Brain pericyte (primary cell): ENCODE measurements around the gene THSD7A.

Experiments
- DNase-seq: peaks from one replicate; pipeline ENCODE4 v3.0.0-alpha.2; 2012; ENCODE audit warnings: low read depth, low spot score

The THSD7A gene, protein sequence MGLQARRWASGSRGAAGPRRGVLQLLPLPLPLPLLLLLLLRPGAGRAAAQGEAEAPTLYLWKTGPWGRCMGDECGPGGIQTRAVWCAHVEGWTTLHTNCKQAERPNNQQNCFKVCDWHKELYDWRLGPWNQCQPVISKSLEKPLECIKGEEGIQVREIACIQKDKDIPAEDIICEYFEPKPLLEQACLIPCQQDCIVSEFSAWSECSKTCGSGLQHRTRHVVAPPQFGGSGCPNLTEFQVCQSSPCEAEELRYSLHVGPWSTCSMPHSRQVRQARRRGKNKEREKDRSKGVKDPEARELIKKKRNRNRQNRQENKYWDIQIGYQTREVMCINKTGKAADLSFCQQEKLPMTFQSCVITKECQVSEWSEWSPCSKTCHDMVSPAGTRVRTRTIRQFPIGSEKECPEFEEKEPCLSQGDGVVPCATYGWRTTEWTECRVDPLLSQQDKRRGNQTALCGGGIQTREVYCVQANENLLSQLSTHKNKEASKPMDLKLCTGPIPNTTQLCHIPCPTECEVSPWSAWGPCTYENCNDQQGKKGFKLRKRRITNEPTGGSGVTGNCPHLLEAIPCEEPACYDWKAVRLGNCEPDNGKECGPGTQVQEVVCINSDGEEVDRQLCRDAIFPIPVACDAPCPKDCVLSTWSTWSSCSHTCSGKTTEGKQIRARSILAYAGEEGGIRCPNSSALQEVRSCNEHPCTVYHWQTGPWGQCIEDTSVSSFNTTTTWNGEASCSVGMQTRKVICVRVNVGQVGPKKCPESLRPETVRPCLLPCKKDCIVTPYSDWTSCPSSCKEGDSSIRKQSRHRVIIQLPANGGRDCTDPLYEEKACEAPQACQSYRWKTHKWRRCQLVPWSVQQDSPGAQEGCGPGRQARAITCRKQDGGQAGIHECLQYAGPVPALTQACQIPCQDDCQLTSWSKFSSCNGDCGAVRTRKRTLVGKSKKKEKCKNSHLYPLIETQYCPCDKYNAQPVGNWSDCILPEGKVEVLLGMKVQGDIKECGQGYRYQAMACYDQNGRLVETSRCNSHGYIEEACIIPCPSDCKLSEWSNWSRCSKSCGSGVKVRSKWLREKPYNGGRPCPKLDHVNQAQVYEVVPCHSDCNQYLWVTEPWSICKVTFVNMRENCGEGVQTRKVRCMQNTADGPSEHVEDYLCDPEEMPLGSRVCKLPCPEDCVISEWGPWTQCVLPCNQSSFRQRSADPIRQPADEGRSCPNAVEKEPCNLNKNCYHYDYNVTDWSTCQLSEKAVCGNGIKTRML (N-terminal part only)

DNA sequence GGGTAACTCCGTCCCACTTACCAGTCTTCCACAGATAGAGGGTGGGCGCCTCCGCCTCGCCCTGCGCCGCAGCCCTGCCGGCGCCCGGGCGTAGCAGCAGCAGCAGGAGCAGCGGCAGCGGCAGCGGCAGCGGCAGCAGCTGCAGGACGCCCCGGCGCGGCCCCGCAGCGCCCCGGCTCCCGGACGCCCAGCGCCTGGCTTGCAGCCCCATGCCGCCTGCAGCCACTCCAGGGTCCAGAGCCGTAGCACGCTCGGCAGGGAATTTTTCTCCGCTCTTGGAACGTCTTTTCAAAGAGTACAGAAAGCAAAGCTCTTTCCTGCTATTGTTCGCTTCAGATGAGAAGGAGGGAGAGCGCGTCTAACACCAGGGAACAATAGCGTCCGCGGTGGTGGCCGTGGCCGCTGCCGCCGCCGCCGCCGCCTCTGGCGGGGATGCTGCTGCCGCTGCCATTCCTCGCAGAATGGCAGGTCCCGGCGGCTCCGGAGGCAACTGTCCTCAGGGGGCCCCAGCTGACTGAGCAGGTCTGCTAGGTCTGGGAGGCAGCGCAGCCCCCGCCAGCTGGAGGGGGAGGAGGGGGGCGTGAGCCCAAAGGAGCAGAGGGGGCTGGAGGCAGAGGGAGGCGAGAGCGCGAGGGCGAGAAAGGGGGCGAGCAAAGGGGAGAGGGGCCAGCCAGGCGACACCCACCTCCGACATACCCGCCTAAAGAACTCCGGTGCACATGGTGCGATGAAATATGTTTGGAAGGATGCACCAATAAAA is at the start of gene THSD7A:
TSS of gene THSD7A (minus strand) at position 463 of the 760 bp plus-strand sequence. CDS start at position 211, 252 bp downstream.
- no peak for DNase-seq

- DNase-seq, result no peak
Observed at GRCh38 chr7:11881680-11882079, 49.7 kb upstream of the THSD7A start.

- DNase-seq, result no peak
Observed at GRCh38 chr7:11875635-11876034, 43.6 kb upstream of the THSD7A start.

- DNase-seq, result no peak
Observed at GRCh38 chr7:11865671-11866070, 33.7 kb upstream of the THSD7A start.

DNA sequence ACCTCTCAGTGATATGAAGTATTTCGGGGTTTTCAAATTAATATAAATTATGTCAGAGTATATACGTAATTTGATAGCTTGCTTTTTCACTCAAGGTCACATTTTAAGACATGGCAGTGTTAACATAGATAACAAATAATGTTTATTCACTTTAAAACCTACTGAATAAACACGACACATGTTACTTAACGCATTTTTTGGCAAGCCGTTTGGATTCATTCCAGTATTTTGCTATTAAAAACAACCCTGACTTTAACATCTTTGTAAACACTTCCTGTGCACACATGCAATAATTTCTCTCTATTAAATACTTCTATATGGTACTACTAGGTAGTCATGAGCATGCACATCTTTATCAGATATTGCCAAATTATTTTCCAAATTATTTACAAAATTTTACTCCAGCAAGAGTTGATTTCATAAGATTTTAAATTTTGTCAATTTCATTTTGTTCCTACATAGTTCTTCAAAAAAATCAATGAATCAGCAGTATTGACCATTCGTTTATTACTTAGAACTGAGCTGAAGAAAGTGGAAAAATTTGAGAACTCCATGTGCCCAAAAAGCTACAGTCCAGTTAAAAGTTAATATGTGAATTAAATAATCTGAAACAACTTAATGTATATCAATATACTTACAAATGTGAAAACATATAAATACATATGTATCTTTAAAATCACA is 26.8 kb upstream of the THSD7A start:
- DNase-seq, result no peak

- DNase-seq, result no peak
Observed at GRCh38 chr7:11858026-11858425, 26.0 kb upstream of the THSD7A start.

DNA sequence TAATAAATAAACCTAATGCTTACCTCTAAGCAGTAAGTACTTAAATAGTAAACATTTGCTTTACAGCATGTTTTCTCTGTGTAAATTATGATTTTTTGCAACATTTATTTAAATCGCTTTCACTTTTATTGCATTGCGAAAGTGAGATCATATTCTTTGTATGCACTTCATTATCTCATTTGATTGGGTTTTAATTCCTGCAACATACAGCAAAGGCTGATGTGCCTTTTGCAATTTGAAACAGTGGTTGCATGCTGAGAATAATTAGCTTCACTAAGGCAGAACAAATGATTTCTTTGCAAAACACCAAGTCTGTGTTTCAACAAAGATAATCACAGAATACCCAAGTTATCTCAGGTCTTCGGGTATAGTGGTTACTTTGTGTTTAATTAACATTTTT is 16.3 kb upstream of the THSD7A start:
- no peak for DNase-seq

- no peak for DNase-seq
Observed at GRCh38 chr7:11847336-11847735, 15.3 kb upstream of the THSD7A start.

- no peak for DNase-seq
Observed at GRCh38 chr7:11846361-11846955, 14.5 kb upstream of the THSD7A start.

DNA sequence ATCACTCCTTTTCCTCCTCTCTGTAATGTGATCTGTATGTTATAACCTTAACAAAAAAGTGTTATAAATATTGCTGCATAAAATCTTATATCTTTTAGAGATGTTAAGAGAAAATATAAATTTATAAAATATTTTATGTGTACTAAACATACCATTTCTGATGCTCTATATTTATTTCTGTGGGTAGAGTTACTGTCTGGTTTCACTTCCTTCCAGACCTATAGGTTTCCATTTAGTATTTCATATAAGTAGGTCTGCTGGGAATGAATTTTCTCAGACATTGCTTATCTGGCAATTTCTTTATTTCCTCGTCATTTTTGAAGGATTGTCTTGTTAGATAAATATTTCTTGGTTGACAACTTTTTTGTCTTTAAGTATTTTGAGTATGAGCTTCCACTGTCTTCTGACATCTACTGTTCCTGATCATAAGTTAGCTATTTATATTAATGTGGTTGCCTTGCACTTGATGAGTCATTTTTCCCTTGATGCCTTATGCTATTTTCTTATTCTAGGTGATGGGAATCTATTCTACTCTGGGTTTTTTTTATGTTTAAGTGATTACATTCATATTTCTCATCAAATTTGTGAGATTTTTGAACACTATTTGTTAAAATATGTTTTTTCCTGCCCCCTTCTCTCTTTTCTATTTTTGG is 11.2 kb upstream of the THSD7A start:
- no peak for DNase-seq

GRCh38 chr7:11841657-11842056 is 9.7 kb upstream of the THSD7A start:
- DNase-seq, result no peak

- no peak for DNase-seq
Observed at GRCh38 chr7:11835260-11835659, 3.3 kb upstream of the THSD7A start.

DNA sequence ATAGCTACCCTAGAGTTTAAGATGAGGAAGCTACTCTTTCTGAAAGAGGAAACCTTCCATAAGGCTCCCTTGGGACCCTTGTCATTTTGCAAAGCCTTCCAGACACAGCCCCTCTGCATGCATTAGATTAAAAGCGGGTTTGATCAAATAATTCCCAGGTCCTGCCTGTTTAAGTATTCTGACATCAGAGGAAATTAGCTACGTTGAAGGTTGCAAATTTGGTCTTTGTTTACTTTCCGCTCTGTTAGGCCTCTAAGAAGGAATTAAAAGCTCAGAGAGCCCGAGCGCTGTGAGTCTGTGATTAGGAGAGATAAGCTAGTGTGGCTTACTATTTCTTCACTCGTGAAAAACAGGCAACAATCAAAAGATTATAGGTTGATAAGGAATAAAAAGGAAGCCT is 1.4 kb upstream of the THSD7A start:
- DNase-seq, result no peak

DNA sequence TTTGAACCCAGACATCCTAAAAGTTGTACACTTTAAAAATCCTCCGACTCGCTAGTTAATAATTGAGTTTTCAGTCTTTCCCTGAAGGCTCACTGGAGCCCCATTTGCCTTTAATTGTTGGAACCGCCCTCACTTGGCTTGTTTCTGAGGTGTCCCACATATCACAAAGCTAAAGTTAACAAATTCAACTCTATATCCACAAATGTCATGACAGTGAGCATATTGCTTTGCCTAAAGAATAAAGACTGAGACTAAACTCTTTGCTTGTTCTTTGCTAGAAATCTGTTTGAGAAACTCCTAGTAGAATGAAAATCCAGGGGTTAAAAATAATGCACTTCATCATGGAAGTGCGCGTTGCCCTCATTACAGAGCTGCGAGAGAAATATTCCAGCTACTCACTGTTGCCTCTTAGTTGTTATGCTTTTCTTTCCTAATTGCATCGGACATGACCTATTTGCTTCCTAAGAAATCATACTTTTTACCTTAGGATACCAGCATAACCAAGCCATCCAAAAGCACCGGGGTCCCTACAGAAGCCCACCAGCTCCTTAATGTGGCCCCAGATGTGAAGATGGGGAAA is 752 bp downstream of the THSD7A start:
- DNase-seq, result no peak

DNA sequence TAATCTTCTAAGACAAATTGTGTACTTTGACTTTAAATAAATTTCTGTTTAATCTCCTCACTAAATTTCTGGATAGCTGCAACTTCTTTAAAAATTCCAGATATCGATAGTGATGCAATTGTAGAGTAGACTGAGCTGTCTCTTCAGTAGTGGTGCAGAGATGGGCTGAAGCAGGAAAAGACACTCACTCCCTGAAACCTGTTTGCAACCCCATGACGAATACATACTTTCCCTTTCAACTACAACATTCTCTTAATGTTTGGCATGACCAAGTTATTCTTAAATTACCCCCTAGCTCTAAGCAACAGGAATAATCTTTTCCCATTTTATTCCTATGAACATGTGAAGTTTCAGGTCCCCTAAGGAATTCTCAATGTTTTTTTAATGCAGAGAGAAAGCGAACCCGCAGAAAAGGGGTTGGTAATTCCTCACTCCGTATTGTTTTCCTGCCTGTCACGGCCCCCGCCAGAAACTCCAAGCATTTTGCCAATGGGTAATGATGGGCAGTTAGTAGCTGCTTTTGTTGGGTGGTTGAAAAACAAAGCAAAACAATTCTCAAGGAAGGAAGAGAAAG is 1.3 kb downstream of the THSD7A start:
- DNase-seq, result no peak

DNA sequence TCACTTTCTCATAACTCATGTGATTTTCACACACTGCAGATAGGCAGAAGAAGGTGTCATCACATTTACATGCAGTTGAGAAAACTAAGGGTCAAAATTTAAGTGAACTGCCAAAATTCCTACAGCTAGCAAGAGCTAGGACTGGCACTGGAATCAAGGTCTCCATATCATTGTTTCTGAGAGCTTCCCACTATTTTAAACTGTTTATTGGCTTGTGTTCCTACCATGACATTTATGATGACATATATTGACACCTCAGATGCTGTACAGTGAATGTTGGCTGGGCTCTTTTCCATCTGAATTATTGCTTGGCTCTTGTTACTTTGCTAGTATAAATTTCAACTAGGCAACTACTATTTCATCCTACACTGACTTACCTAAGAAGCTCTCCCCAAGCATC is 2.0 kb downstream of the THSD7A start:
- DNase-seq, result no peak

GRCh38 chr7:11819947-11820346 is 12.1 kb downstream of the THSD7A start:
- no peak for DNase-seq

DNA sequence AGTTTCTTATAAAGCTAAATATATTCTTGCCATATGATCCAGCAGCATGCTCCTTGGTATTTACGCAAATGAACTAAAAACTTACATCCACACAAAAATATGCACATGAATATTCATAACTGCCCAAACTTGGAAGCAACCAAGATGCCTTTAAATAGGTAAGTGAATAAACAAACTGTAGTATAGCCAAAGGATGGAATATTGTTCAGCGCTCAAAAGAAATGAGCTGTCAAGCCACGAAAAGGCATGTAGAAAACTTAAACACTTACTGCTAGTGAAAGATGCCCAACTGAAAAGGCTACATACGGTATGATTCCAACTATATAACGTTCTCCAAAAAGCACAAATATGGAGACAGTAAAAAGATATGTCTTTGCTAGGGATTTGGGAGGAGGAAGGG is 12.7 kb downstream of the THSD7A start:
- no peak for DNase-seq

DNA sequence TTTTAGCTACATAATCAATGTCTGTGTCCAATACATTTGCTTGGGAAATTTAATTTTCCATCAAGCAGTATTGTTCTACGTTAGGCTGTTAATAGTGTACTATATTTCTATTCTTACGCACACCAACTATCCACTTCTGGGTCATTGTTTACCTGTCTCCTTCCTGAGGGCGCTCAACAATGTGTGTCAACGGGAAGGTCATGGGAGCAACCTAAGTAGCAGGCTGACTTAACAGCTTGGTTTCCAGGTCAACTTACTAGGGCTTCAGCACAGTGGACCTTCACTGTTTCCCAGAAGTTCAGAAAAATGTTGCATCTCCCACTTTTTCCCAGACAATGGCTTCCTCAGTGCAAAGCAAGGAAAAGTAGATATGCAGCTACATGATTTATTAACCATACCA is 13.7 kb downstream of the THSD7A start:
- DNase-seq, result no peak
